Brain microvascular endothelial cell (primary cell): ENCODE measurements around the gene ZNF138.

Source experiments
- DNase-seq: peaks from one replicate; pipeline ENCODE4 v3.0.0-alpha.2; 2020
- H3K27ac ChIP-seq: fragments of 250-450 bp; sonication (Bioruptor Pico); 2 replicates; pipeline ENCODE4 v1.5.1; 2020; ENCODE audit warnings: mild to moderate bottlenecking, moderate library complexity
- H3K27me3 ChIP-seq: fragments of 250-450 bp; sonication (Bioruptor Pico); replicated peaks from 2 replicates; pipeline ENCODE4 v1.5.1; 2020; ENCODE audit warnings: mild to moderate bottlenecking
- H3K36me3 ChIP-seq: fragments of 250-450 bp; sonication (Bioruptor Pico); replicated peaks from 2 replicates; pipeline ENCODE4 v1.5.1; 2020; ENCODE audit warnings: mild to moderate bottlenecking
- H3K4me3 ChIP-seq: 2 replicates; pipeline ENCODE4 v1.5.1; 2011; ENCODE audit warnings: low read depth, mild to moderate bottlenecking, control low read depth, low read length, moderate library complexity
- in situ Hi-C: cut with HindIII; loops from 2 replicates; pipeline ENCODE4 v1.10.0; 2017; ENCODE audit warnings: low sequenced_read_pairs, low pct_ligation_motif_present
- TF ChIP-seq, protein P1 (sequence below): IDR thresholded peaks from 2 replicates; pipeline ENCODE4 v1.5.1; 2011; ENCODE audit warnings: low read depth, mild to moderate bottlenecking, moderate library complexity, low read length, control low read depth, inconsistent platforms; ENCODE audit errors: missing control alignments

ZNF138 gene

GRCh38 chr7:64878684-64879083 is 84.5 kb downstream of the ZNF138 start:
- H3K27ac ChIP-seq, result no peak overlapping the region
- in situ Hi-C loops, result no loop called here
- no peaks in the 10 kb centered on the region for H3K36me3 ChIP-seq
- H3K4me3 ChIP-seq, result no peak overlapping the region
- H3K27me3 ChIP-seq, result no peaks in the 10 kb centered on the region
- no peak for DNase-seq
- TF ChIP-seq, protein P1, sequence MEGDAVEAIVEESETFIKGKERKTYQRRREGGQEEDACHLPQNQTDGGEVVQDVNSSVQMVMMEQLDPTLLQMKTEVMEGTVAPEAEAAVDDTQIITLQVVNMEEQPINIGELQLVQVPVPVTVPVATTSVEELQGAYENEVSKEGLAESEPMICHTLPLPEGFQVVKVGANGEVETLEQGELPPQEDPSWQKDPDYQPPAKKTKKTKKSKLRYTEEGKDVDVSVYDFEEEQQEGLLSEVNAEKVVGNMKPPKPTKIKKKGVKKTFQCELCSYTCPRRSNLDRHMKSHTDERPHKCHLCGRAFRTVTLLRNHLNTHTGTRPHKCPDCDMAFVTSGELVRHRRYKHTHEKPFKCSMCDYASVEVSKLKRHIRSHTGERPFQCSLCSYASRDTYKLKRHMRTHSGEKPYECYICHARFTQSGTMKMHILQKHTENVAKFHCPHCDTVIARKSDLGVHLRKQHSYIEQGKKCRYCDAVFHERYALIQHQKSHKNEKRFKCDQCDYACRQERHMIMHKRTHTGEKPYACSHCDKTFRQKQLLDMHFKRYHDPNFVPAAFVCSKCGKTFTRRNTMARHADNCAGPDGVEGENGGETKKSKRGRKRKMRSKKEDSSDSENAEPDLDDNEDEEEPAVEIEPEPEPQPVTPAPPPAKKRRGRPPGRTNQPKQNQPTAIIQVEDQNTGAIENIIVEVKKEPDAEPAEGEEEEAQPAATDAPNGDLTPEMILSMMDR, result no peak

DNA sequence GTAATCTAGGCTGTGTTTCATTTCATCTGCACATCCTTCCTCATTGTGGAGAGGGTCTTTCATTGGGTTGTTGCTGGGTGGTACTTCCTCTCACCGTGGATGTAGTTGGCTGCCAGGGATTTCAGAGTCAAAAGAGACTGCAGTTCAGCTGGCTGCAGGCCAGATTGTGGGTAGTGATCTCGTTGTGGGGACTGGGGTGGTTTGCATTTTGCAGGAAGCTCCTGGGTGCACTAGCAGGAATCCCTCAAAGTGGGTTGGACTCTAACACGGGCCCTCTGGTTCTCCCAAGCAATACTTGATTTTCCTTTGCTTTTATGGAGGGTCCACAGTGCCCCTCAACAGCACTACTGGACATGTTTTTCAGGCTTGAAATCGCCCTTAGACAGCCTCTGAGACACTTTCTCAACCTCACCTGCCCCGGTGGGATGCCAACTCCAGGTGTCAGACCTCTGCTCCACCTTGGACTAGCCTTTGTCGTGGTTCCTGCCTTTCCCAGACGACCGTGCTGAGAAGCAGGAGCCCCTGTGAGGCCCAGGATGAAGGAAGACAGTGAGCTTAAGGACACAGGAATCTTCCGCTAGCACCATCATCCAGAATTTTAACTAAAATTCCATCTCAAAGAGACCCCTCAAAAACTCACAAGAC is 85.0 kb downstream of the ZNF138 start:
- H3K27me3 ChIP-seq, result no peaks in the 10 kb centered on the region
- in situ Hi-C loops, result no loop called here
- no peak overlapping the region for H3K4me3 ChIP-seq
- no peak overlapping the region for H3K27ac ChIP-seq
- TF ChIP-seq, protein P1, result no peak
- no peaks in the 10 kb centered on the region for H3K36me3 ChIP-seq
- no peak for DNase-seq

- Histone ChIP-seq H3K27me3 (no peaks in the 10 kb centered on the region), H3K4me3 (no peak overlapping the region), H3K36me3 (no peaks in the 10 kb centered on the region), H3K27ac (no peak overlapping the region)
- in situ Hi-C loops, result no loop called here
- TF ChIP-seq, protein P1, result no peak
- no peak for DNase-seq
Measured at GRCh38 chr7:64879800-64880199, 85.6 kb downstream of the ZNF138 start.

- in situ Hi-C loops, result no loop called here
- no peak for DNase-seq
- H3K36me3 ChIP-seq, result no peaks in the 10 kb centered on the region
Measured at GRCh38 chr7:64880322-64881297, 86.4 kb downstream of the ZNF138 start.

GRCh38 chr7:64881461-64882287 is 87.4 kb downstream of the ZNF138 start:
- DNase-seq, result no peak
- Histone ChIP-seq H3K36me3 (no peaks in the 10 kb centered on the region), H3K27me3 (no peaks in the 10 kb centered on the region), H3K27ac (no peak overlapping the region), H3K4me3 (no peak overlapping the region)
- TF ChIP-seq, protein P1, result no peak
- in situ Hi-C loops, result no loop called here

More at GRCh38 chr7:64880322-64881297, 86.4 kb downstream of the ZNF138 start:
- TF ChIP-seq, protein P1, result no peak
- no peaks in the 10 kb centered on the region for H3K27me3 ChIP-seq
- no peak overlapping the region for H3K4me3 ChIP-seq
- H3K27ac ChIP-seq, result no peak overlapping the region
